Astrocyte (in vitro differentiated cells and primary cell): ENCODE results near the gene F2. TPM values are rescaled to one million over a fixed set of nuclear protein-coding genes. Genes with fewer than 3 reads are reported as not detected.

Experiments
- DNase-seq: peaks from one replicate; pipeline ENCODE4 v3.0.0-alpha.2; 2010; ENCODE audit warnings: low read depth
- FAIRE-seq: peaks from 2 replicates; lab custom pipeline; 2011; peaks lifted over from hg19 to GRCh38; lab: Jason Lieb, UNC
- H2AFZ ChIP-seq: 2 replicates; pipeline ENCODE4 v1.6.0; 2012; ENCODE audit warnings: low read depth, low read length, inconsistent platforms
- H3K27ac ChIP-seq: 2 replicates; pipeline ENCODE4 v1.5.1; 2011; ENCODE audit warnings: low read depth, low read length, inconsistent platforms
- H3K27me3 ChIP-seq: 2 replicates; pipeline ENCODE4 v1.6.0; 2011; ENCODE audit warnings: low read length, inconsistent platforms; ENCODE audit not compliant: insufficient read depth
- H3K36me3 ChIP-seq: 2 replicates; pipeline ENCODE4 v1.5.1; 2011; ENCODE audit warnings: low read length, inconsistent platforms; ENCODE audit not compliant: insufficient read depth
- H3K4me1 ChIP-seq: 2 replicates; pipeline ENCODE4 v1.5.1; 2011; ENCODE audit warnings: low read length, inconsistent platforms; ENCODE audit not compliant: insufficient read depth
- H3K4me2 ChIP-seq: 2 replicates; pipeline ENCODE4 v1.6.0; 2012; ENCODE audit warnings: low read length, inconsistent platforms
- H3K4me3 ChIP-seq: 2 replicates; pipeline ENCODE4 v1.5.1; 2011; ENCODE audit warnings: low read depth, mild to moderate bottlenecking, low read length, inconsistent platforms; ENCODE audit not compliant: insufficient read depth
- H3K79me2 ChIP-seq: 2 replicates; pipeline ENCODE4 v1.6.0; 2012; ENCODE audit warnings: mild to moderate bottlenecking, low read length, inconsistent platforms; ENCODE audit not compliant: insufficient read depth
- H3K9ac ChIP-seq: 2 replicates; pipeline ENCODE4 v1.6.0; 2012; ENCODE audit warnings: mild to moderate bottlenecking, low read length, inconsistent platforms
- H3K9me3 ChIP-seq: 2 replicates; pipeline ENCODE4 v1.5.1; 2012; ENCODE audit warnings: low read depth, mild to moderate bottlenecking, low read length, inconsistent platforms; ENCODE audit not compliant: insufficient read depth
- H4K20me1 ChIP-seq: 2 replicates; pipeline ENCODE4 v1.6.0; 2012; ENCODE audit warnings: low read length, inconsistent platforms; ENCODE audit not compliant: insufficient read depth
- H3K27ac Mint-ChIP-seq: one replicate; pipeline ENCODE4 v1.8.0; 2021; ENCODE audit warnings: mild to moderate bottlenecking, mixed read lengths; ENCODE audit not compliant: unreplicated experiment
- H3K27me3 Mint-ChIP-seq: one replicate; pipeline ENCODE4 v1.8.0; 2021; ENCODE audit warnings: low read depth, mixed read lengths; ENCODE audit not compliant: unreplicated experiment
- H3K36me3 Mint-ChIP-seq: one replicate; pipeline ENCODE4 v1.8.0; 2021; ENCODE audit warnings: low read depth, mixed read lengths; ENCODE audit not compliant: unreplicated experiment
- H3K4me1 Mint-ChIP-seq: one replicate; pipeline ENCODE4 v1.8.0; 2021; ENCODE audit warnings: low read depth, mixed read lengths; ENCODE audit not compliant: unreplicated experiment
- H3K4me3 Mint-ChIP-seq: one replicate; pipeline ENCODE4 v1.8.0; 2021; ENCODE audit warnings: mild to moderate bottlenecking, moderate library complexity, mixed read lengths; ENCODE audit not compliant: unreplicated experiment
- H3K9me3 Mint-ChIP-seq: one replicate; pipeline ENCODE4 v1.8.0; 2021; ENCODE audit warnings: mild to moderate bottlenecking, mixed read lengths; ENCODE audit not compliant: unreplicated experiment
- EZH2 ChIP-seq: IDR thresholded peaks from 2 replicates; pipeline ENCODE4 v1.6.1; 2012; ENCODE audit warnings: mild to moderate bottlenecking, low read length, inconsistent platforms; ENCODE audit not compliant: insufficient read depth
- total RNA-seq: library from RNA; stranded (reverse); gene quantifications from 2 replicates; pipeline ENCODE4 v1.2.1, GENCODE V29; 2021
- TF ChIP-seq, protein P1 (sequence below): IDR thresholded peaks from 2 replicates; pipeline ENCODE4 v1.5.1; 2011; ENCODE audit warnings: low read depth, mild to moderate bottlenecking, inconsistent platforms, low read length, moderate library complexity; ENCODE audit not compliant: insufficient read depth

F2 gene
- total RNA-seq, 1 donor from 2014 or later, result 0.57 TPM

DNA sequence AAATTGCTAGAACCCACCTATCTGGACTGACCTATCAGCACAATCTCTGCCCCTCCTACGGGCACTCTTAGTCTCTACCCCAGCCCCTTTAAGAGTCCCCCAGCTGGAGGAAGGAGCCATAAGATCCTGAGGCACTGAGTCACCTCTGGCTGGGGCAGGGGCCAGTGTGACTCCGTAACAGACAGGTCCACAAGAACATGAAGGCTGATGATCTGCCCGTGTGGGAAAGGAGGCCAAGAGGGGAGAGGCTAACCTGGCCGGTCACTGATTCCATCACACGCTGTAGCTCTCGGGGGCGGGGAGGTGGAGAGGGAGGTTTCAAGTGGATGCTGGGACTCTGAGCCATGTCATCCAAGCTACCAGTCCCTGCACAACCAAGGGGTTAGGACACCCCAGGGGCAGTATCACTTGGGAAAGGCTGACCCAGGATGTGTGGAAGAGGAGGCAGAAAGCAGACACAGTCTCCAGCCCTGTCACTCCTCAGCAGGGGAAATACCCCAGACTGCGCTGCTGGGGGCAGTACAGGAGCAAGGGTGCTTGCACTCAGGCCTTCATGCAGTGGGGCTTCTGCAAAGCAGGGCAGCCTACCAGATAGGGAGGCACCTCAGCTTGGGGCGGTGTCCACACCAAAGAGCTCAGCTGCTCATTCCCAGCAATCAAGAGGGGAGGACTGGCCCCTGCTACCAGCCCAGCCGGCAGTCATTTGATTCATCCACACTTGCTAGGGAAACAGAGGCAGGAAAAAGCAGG is 40.8 kb upstream of the F2 start:
- peaks cover 22% of the 10 kb centered on the region for H3K36me3 Mint-ChIP-seq
- H3K36me3 ChIP-seq, result peaks cover 25% of the 10 kb centered on the region
- H3K27ac ChIP-seq, result no peak overlapping the region
- peaks cover 14% of the 10 kb centered on the region for H4K20me1 ChIP-seq
- H3K4me3 ChIP-seq, result no peak overlapping the region
- H3K9me3 ChIP-seq, result no peaks in the 10 kb centered on the region
- DNase-seq (no peak), FAIRE-seq (no peak)
- H3K27me3 Mint-ChIP-seq, result no peaks in the 10 kb centered on the region
- peaks cover 19% of the 10 kb centered on the region for H3K4me1 ChIP-seq
- no peak overlapping the region for H3K4me2 ChIP-seq
- H2AFZ ChIP-seq, result no peak overlapping the region
- H3K9ac ChIP-seq, result no peak overlapping the region
- H3K4me3 Mint-ChIP-seq, result no peak overlapping the region
- peak overlapping the region; percentile 84 for H3K27ac Mint-ChIP-seq
- TF ChIP-seq, protein P1, sequence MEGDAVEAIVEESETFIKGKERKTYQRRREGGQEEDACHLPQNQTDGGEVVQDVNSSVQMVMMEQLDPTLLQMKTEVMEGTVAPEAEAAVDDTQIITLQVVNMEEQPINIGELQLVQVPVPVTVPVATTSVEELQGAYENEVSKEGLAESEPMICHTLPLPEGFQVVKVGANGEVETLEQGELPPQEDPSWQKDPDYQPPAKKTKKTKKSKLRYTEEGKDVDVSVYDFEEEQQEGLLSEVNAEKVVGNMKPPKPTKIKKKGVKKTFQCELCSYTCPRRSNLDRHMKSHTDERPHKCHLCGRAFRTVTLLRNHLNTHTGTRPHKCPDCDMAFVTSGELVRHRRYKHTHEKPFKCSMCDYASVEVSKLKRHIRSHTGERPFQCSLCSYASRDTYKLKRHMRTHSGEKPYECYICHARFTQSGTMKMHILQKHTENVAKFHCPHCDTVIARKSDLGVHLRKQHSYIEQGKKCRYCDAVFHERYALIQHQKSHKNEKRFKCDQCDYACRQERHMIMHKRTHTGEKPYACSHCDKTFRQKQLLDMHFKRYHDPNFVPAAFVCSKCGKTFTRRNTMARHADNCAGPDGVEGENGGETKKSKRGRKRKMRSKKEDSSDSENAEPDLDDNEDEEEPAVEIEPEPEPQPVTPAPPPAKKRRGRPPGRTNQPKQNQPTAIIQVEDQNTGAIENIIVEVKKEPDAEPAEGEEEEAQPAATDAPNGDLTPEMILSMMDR, result no peak
- TF ChIP-seq EZH2, result no peak
- peaks cover 19% of the 10 kb centered on the region for H3K4me1 Mint-ChIP-seq
- no peaks in the 10 kb centered on the region for H3K9me3 Mint-ChIP-seq
- peaks cover 6% of the 10 kb centered on the region for H3K79me2 ChIP-seq
- no peaks in the 10 kb centered on the region for H3K27me3 ChIP-seq

DNA sequence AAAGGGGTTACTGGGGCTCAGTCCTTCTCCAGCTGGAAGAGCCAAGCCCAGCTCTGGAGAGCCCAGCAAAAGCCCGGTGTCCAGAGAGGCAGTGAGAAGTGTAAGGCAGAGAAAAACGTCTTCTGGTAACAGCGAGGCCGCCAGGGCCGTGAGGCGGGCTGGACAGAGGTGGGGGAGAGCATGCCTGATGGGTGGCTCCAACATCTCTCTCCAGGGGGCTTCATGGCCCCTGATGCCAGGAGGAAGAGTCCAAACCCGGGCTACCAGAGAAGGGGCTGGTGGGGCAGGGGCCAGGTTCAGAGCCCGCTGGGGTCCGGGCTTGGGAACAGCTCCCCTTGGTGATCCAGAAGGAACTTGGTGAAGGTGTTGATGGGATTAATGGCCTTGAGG is 40.3 kb upstream of the F2 start:
- peaks cover 20% of the 10 kb centered on the region for H3K36me3 ChIP-seq
- TF ChIP-seq EZH2, result no peak
- TF ChIP-seq, protein P1, result no peak
- peaks cover 19% of the 10 kb centered on the region for H3K4me1 ChIP-seq
- Mint-ChIP-seq H3K4me1 (peaks cover 22% of the 10 kb centered on the region), H3K27ac (peak overlapping the region; percentile 84), H3K27me3 (no peaks in the 10 kb centered on the region), H3K4me3 (no peak overlapping the region), H3K36me3 (peaks cover 20% of the 10 kb centered on the region), H3K9me3 (no peaks in the 10 kb centered on the region)
- H2AFZ ChIP-seq, result no peak overlapping the region
- H3K4me3 ChIP-seq, result no peak overlapping the region
- FAIRE-seq, result no peak
- no peaks in the 10 kb centered on the region for H3K9me3 ChIP-seq
- H3K9ac ChIP-seq, result no peak overlapping the region
- H3K4me2 ChIP-seq, result no peak overlapping the region
- H4K20me1 ChIP-seq, result peaks cover 16% of the 10 kb centered on the region
- DNase-seq, result no peak
- H3K79me2 ChIP-seq, result peaks cover 6% of the 10 kb centered on the region
- no peaks in the 10 kb centered on the region for H3K27me3 ChIP-seq
- no peak overlapping the region for H3K27ac ChIP-seq
